Measurements from ENCODE around the gene NEK1. TPM values are rescaled to one million over a fixed set of nuclear protein-coding genes. Genes with fewer than 3 reads are reported as not detected.

NEK1 gene
- total RNA-seq, 2 donors from 2014 or later, result 7.2 to 9.3 TPM

GRCh38 chr4:169416997-169417396 lies 195.4 kb downstream of the NEK1 start:
- no peak overlapping the region for H3K27ac ChIP-seq
- no peaks in the 10 kb centered on the region for H3K36me3 ChIP-seq
- no peak for DNase-seq (ENCODE audit: low spot score)
- H3K9me3 ChIP-seq, result no peaks in the 10 kb centered on the region
- no peak overlapping the region for H3K4me3 ChIP-seq
- H3K27me3 ChIP-seq, result no peaks in the 10 kb centered on the region
- no peaks in the 10 kb centered on the region for H3K4me1 ChIP-seq
- TF ChIP-seq, protein P1, sequence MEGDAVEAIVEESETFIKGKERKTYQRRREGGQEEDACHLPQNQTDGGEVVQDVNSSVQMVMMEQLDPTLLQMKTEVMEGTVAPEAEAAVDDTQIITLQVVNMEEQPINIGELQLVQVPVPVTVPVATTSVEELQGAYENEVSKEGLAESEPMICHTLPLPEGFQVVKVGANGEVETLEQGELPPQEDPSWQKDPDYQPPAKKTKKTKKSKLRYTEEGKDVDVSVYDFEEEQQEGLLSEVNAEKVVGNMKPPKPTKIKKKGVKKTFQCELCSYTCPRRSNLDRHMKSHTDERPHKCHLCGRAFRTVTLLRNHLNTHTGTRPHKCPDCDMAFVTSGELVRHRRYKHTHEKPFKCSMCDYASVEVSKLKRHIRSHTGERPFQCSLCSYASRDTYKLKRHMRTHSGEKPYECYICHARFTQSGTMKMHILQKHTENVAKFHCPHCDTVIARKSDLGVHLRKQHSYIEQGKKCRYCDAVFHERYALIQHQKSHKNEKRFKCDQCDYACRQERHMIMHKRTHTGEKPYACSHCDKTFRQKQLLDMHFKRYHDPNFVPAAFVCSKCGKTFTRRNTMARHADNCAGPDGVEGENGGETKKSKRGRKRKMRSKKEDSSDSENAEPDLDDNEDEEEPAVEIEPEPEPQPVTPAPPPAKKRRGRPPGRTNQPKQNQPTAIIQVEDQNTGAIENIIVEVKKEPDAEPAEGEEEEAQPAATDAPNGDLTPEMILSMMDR (IDR thresholded peaks at IDR 0.05), result no peak

DNA sequence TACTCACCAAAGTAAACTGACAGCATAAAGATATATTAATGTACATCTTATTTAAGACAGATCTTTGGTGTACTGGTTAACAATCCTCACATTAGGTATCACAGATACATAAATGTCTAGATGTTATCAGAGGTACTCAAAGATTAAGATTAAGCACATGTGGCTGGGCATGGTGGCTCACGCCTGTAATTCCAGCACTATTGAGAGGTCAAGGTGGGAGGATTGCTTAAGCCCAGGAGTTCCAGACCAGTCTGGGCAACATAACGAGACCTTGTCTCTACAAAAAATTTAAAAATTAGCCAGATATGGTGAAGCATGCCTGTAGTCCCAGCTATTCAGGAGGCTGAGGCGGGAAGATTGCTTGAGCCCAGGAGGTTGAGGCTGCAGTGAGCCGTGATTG lies 195.9 kb downstream of the NEK1 start:
- no peak overlapping the region for H3K4me3 ChIP-seq
- TF ChIP-seq, protein P1 (IDR thresholded peaks at IDR 0.05), result no peak
- DNase-seq (ENCODE audit: low spot score), result no peak
- H3K9me3 ChIP-seq, result no peaks in the 10 kb centered on the region
- no peaks in the 10 kb centered on the region for H3K27me3 ChIP-seq
- H3K36me3 ChIP-seq, result no peaks in the 10 kb centered on the region
- H3K27ac ChIP-seq, result no peak overlapping the region
- no peaks in the 10 kb centered on the region for H3K4me1 ChIP-seq

- Histone ChIP-seq H3K27ac (no peak overlapping the region), H3K27me3 (no peaks in the 10 kb centered on the region), H3K4me1 (no peaks in the 10 kb centered on the region), H3K4me3 (no peak overlapping the region), H3K9me3 (no peaks in the 10 kb centered on the region), H3K36me3 (no peaks in the 10 kb centered on the region)
- TF ChIP-seq, protein P1 (IDR thresholded peaks at IDR 0.05), result no peak
- no peak for DNase-seq (ENCODE audit: low spot score)
Measured at GRCh38 chr4:169414913-169415312, 197.5 kb downstream of the NEK1 start.

- DNase-seq (ENCODE audit: low spot score), result no peak
- Histone ChIP-seq H3K27ac (no peak overlapping the region), H3K4me3 (no peak overlapping the region), H3K4me1 (no peaks in the 10 kb centered on the region), H3K36me3 (no peaks in the 10 kb centered on the region), H3K27me3 (no peaks in the 10 kb centered on the region), H3K9me3 (no peaks in the 10 kb centered on the region)
- TF ChIP-seq, protein P1 (IDR thresholded peaks at IDR 0.05), result no peak
Measured at GRCh38 chr4:169412046-169412445, 200.3 kb downstream of the NEK1 start.

- H3K4me1 ChIP-seq, result no peaks in the 10 kb centered on the region
- no peaks in the 10 kb centered on the region for H3K27me3 ChIP-seq
- no peak for DNase-seq (ENCODE audit: low spot score)
- no peak overlapping the region for H3K4me3 ChIP-seq
- no peaks in the 10 kb centered on the region for H3K9me3 ChIP-seq
- H3K27ac ChIP-seq, result no peak overlapping the region
- TF ChIP-seq, protein P1 (IDR thresholded peaks at IDR 0.05), result no peak
- H3K36me3 ChIP-seq, result no peaks in the 10 kb centered on the region
Measured at GRCh38 chr4:169410839-169411770, 201.3 kb downstream of the NEK1 start.
